GM19239 (cell line): ENCODE results near the gene PRXL2A.

Experiments used
- DNase-seq: peaks from one replicate; pipeline ENCODE4 v3.0.0; 2011; ENCODE audit warnings: low spot score; ENCODE audit not compliant: insufficient read length
- FAIRE-seq: peaks from 2 replicates; lab custom pipeline; 2011; peaks lifted over from hg19 to GRCh38; lab: Jason Lieb, UNC

PRXL2A gene

GRCh38 chr10:80459047-80459865 is 50.9 kb downstream of the PRXL2A start:
- DNase-seq = peak; percentile 65
- FAIRE-seq = peak; percentile 93

DNA sequence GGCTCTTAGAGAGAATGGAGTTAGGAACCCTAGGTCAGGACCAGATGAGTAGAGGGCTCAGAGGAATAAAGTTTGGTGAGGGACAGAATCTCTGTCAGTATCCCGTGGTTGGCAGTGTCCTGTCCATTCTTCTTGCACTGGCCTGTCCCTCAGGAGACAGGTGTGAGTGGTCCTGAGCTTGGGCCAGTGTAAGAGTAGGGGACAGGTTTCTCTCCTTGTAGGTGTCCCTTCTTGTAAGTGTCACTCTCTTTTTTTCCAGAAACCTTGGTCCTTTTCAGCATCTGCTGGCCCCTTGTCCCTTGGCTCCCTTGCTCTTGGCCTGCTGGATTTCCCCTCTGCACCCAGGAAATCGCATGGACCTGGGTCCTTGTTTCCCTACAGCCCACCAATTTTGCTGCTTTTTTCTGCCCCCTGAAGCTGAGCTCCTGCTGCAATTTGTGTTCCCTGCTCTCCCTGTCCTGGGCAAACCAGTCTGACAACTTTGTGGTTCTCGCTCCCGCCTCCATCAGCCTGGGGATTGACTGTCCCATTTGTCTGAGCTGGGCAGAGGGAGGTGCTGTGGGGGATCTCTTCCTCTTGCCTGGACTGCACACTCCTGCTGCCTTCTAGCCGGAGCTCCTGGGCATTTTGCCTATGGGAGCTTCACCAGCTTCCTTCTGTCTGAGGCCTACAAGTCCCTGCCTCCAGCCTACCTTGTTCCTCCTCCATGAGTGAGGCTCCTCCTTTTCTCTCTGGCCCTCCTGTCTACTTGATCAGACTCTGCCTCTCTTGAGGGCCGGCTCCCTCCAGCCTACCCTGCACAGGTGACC is 52.3 kb downstream of the PRXL2A start:
- no peak for DNase-seq
- FAIRE-seq = no peak

DNA sequence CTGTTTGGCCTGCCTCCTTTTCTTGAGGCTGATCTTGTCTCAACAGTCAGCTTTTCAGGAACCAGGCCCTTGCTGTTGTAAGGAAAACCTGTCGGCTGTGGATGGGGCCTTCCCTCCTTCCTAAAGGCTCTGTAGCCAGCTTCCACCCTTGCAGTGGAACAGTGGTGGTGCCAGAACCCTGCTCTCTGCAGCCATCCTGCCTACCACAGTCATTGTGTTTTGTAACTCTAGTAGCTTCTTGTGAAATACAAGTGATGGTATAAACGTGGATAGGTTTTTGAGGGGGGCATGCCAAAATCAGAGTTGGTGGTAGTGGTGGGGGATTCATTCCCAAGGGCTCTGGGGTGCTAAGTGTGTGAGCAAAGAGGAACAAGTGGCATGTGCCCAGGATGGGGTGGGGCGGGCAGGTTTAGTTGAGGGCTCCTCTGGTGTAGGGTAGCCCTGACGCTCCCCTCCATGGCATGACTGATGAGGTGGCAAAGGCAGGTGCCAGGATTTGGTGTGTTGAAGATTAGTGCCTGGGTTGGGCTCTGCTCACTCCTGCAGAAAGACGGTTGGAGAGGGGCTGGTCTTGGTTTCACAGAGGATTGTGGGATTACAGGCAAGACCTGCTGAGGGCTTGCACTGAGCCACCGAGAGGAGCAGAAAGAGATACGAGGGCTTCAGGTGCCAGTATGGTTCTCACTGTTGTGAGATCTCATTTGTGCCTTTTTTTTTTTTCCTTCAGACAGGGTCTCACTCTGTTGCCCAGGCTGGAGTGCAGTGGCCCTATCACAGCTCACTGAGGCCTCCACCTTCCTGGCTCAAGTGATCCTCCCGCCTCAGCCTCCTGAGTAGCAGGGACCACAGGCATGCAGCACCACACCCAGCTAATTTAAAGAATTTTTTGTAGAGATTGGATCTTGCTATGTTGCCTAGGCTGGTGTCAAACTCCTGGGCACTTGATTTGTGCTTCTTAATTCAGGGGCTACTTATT is 53.1 kb downstream of the PRXL2A start:
- FAIRE-seq (no peak), DNase-seq (no peak)

DNA sequence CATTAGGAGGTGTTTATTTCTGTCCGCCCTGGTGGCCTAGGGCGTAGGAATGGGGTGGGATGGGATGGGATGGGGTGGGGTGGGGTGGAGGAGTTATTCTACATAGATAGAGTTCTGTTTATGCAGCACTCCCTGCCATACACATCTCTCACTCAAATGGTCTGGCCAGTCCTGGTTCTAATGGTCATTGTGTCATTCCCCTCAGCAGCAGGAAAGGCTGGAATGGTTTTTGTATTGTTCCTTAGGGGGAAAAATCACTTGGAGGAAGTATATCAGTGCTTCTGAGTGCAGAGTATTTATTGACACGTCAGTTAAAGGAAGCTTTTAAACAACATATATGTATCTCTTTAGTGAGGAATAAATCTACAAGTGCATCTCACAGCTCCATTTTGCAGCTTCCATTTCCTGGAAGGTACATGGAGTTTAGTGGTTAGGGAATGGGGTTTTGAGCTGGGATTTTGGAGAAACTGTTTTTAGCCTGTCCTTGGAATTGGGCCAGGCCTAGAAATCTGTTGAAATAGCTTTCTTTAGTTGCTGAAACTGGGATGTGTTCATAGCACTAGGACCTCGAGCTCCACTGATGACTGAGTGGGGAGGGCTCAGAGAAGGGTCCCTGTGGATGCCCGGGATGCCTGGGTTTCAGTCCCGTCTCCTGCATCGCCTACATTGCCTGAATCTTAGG is 54.1 kb downstream of the PRXL2A start:
- FAIRE-seq (no peak), DNase-seq (no peak)

DNA sequence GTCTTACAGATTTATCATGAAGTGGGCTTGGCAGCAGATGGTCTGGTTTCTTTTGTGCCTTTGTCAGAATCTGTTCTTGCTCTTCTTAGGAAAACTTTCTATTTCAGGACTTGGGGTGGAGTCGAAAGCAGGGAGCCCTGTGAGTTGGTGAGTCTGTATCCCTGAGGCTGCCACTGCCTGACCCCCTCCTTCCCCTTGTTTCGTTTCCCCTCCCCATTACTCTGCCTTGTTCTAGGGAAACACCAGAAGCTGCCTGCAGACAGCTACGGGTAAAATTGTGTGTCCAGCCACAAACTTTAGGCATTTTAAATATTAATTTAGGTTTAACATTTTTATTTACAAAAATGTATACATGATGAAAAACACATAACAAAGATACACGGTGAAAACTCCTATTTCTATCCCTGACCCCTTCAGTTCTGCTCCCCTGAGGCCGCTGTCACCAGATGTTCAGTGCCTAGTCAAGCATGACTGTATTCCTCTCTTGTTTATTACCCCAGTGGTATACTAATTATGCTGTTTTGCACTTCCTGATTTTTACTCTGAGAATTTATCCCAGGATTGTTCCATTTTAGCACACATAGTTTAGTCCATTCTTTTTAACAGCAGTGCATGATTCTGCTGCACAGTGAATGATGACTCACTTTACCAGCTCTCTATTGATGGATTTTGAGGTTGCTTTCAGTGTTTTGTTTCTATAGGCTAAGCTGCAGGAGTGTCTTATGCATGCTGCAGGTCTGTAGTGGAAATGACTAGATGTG is 54.8 kb downstream of the PRXL2A start:
- DNase-seq (no peak), FAIRE-seq (peak; percentile 42)

DNA sequence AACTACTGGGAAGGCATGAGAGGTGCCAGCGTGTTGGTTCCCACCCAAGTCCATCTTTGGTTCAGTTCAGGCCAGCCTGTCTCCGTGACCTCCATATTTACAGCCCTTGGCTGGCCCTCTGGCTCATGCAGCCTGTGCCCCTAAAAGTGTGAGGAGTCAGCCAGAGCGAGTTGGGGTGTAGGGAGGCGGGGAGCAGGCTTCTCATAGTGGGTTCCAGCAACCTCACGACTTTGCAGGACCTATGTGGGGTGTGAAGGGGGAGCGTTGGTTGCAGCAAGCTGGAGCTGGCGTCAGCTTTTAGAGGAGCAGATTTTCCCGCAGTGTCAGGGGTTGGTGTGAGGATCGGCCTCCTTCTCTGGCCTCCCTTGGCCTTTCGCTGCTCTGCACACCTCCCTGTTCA is 55.5 kb downstream of the PRXL2A start:
- DNase-seq (no peak), FAIRE-seq (no peak)

- no peak for DNase-seq
- FAIRE-seq = no peak
These were observed 56.5 kb downstream of the PRXL2A start for GRCh38 chr10:80464557-80465450.

GRCh38 chr10:80465451-80465835 is 57.1 kb downstream of the PRXL2A start:
- DNase-seq (no peak), FAIRE-seq (no peak)

- DNase-seq = no peak
- FAIRE-seq = peak; percentile 62
These were observed 57.7 kb downstream of the PRXL2A start for GRCh38 chr10:80465839-80466590.

DNA sequence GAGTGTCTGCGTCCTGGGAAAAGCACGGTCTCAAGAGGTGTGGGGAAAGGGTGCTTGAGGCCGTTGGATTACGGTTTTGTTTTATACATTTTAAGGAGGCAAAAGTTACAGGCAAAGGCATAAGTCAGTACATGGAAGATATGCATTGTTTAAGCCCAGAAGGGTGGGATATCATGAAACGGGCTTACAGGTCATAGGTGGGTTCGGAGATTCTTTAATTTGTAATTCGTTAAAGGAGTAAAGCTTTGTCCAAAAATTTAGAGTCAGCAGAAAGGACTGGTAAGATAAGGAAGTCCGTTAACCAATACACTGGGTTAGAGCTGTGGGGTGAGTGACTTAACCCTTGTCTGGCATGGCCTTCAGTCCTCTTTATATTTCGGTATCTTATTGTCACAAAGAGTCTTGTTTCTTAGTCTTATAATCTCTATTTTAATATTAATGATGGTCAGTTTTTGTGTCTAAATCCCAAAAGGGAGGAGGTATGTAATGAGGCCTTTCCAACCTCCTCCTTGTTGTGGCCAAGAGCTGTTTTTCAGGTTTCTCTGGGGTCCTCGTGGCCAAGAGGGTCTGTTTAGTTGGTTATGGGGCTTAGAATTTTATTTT is 58.5 kb downstream of the PRXL2A start:
- FAIRE-seq = no peak

DNA sequence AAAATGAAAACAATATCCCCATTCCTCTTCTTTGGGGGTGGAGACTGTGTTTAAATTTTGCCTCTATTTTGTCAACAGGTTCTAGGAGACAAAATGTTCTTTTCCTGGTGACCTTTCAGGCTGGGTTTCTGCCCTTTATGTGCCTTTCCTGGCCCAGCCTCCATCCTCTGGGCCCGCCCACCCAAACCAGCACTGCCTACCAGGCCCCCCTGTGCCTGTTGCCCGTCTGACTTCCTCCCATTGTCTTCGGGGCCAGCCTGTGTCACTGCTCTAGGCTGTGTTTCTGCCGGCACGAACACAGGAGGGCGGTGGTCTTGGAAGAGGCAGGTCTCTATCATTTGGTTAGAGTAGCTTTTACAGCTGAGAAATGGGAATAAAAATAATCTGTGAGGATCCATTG is 59.7 kb downstream of the PRXL2A start:
- no peak for DNase-seq
- FAIRE-seq = no peak

More for the DNA sequence above, 58.5 kb downstream of the PRXL2A start:
- no peak for DNase-seq

GRCh38 chr10:80468806-80469421 is 60.6 kb downstream of the PRXL2A start:
- FAIRE-seq (no peak), DNase-seq (no peak)

DNA sequence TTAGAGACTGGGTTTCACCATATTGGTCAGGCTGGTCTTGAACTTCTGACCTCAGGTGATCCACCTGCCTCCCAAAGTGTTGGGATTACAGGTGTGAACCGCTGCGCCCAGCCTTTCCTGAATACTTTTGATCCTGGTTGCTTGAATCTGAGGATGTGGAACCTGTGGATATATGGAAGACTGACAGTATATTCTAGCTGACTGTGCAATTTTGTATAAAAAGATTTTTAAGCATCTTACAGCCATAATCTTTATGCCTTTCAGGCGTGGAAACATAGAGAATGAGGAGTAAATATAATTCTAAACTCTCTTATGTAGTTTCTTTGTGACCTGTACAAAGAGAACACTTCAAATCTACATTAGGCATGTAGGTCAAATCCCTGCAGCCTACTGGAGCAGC is 61.9 kb downstream of the PRXL2A start:
- DNase-seq (no peak), FAIRE-seq (no peak)

DNA sequence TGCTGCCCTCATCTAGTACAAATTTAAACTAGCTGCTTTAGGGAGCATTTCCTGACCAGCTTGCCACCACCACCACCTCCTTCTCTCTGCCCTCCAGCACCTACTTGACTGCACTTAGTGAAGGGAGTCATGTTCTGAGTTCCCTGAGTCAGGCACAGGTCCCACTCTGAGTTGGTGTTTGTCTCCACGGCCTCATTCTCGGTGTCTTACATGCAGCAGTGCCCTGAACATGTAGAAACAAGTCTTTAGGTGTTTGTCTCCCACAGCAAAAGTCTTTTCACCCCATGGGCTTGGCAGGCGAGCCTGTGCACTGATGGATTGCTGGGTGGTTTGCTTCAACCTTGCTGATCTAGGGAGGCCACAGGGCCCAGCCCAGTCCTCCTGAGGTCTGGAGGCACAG is 62.6 kb downstream of the PRXL2A start:
- DNase-seq (no peak), FAIRE-seq (peak; percentile 66)

DNA sequence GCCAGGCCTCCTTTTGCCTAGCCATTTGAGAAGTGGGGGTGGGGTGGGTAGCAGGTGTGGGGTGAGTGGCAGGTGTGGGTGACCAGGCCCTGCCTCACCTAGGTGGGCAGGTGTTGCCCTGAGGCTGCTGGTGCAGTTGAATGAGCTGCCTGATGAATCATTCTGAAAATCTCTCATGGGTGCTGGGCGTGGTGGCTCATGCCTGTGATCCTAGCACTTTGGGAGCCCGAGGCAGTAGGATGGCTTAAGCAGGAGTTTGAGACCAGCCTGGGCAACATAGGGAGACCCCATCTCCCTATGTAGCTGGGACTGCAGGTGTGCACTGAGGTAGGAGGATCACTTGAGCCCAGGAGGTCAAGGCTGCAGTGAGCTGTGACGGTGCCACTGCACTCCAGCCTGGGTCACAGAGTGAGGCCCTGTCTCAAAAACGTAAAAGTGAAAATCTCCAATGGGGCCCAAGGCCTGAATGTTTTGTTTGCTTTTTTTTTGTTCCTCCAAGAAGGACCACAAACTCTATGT is 63.4 kb downstream of the PRXL2A start:
- FAIRE-seq = no peak
- no peak for DNase-seq
